CD4-positive, alpha-beta T cell treated with Interleukin-2 at 100 ng/mL for 4 hours (primary cell): ENCODE results near the gene THSD4.

Experiments
- DNase-seq: peaks from one replicate; pipeline ENCODE4 v3.0.0-alpha.2; 2020; ENCODE audit warnings: low spot score

The THSD4 gene

DNA sequence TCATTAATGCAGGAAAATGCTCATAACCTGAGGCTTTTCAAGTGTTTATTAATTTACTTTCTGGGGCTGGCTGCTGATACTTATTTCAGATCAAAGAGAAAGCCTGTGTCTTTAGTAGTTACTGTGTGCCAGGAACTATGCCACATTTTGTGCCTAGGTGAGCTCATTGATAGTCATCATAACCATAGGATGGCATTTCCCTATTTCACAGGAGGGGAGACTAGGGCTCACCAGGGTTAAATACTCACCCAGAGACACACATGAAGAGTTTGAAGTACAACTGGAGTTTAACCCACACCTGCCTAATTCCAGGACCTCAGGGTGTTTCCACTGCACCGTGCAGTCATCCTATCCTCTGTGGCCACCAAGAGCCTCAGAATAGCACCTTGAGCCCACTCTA lies 430.7 kb downstream of the THSD4 start:
- DNase-seq: no peak

DNA sequence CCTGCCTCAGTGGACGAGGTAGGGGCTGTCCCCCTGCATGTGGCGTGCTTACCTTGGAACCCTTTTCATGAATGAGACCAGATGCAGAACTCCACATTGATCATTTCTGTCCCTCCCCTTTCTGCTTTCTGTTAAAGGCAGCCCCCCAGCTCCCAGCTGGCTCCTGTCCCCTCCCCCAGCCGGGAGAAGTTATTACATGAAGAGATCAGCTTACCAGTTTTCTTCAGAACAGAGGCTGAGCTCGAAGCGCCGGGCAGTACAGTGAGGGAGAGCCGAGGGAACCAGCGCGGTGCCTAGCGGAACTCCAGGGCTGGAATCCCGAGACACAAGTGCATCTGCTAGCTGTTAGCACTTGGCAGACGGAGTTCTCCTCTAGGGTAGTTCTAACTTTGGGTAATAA lies 431.7 kb downstream of the THSD4 start:
- no peak for DNase-seq

DNA sequence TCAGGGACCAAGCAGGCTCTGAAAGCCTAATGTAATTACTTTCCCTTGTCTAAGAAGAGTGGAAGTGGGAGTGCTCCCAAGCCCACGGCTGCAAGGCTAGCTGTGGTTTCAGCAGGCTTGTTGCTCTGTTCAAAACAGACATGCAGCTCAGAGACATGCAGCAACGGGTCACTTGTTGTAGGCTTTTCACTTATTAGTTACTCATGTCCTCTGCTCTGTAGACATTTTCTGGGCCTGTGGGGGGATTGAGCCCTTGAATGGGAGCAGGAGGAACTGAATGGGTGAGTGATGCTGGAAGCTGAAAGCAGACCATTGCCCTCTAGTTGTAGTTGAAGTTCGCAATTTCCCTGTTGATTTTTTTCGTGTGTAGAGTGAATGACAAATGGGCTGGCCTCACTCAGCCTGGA lies 433.1 kb downstream of the THSD4 start:
- no peak for DNase-seq

DNA sequence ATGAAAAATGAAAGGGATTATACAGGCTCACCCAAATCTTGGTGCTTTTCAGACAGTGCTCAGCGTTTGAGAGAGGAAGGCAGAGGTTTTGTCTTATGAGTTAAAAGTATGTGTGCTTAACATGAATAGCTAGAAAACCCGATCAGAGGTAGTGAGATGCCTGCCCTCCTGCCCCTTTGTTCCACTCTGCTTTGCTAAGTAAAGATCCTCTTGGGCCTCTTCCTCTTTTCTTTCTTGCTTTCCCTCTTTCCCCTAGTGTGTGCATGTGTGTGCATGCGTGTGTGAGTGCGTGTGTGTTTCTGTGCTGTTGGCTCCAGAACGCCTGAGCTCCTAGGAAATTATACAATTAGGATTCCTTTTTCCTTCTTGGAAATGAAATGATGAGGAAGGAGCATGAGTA lies 433.8 kb downstream of the THSD4 start:
- no peak for DNase-seq

DNA sequence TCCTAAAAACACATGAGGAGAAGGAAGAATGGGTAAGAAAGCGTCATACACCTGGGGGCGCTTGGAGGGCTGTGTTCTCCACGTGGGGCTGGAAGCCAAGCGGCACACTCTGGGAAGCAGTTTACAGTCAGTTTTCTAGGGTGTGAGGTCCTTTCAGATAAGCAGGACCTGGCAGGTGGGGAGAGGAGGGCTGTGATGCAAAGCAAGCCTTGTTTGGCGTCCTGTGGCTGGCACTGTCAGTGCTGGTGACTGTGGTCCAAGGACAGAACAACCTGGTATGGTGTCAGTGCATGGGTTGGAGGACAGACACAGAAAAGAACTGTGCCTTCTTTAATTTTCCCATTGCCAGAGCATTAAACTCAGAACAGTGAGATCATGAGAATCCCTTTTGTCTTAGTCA lies 434.4 kb downstream of the THSD4 start:
- no peak for DNase-seq

DNA sequence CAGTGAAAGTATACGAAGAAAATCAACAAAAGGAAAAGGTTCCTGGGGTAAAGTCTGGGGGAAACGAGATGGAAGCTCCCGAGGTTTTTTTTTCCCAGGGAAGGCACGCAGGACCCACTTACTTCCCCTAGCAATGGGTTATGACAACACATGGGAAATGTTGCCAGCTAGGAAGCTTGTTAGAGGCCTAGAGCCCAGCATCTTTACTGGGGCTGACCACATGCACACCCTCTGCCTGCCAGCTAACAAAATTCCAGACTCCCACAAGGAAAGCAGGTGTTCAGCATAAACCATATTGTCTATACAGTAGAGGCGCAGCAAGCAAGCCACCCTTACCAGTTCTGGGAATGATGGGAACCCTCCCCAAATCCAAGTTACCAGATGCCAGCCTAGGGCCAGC lies 436.3 kb downstream of the THSD4 start:
- DNase-seq: no peak

DNA sequence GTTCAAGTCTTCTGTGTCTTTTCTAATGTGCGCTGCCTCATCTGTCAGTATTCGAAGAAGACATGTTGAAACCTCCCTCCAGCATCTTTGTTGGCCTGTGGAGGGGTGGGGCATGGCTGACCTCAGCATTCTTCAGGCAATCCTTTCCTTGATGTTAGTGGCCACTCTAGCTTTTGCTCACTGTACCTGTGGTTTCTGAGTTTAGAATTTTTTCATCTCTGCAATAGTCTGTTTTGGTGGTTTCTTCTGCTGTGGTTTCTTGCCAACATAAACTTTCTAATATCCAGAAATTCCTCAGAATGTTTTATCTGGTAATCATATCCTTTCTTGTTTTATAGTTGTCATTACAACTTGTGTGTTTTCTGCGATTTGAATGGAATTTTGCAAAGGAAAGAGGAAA lies 443.8 kb downstream of the THSD4 start:
- DNase-seq: no peak

DNA sequence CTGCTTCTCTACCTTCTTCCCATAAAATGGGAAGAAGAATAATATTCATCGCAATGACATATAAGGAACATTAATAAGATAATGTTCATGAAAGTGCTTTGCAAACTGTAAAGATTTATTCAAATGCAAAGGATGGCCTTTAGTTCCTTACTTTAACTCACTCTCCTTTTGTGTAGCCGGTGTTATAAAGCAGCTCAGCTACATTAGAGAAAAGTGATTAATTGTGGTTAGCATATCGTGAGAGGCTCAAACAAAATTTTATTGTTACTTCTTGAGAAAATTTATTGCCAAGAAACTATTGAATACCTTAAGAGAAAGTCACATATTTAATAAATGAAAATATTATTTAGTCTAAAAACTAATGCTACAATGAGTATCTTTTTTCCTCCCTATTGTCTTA lies 444.3 kb downstream of the THSD4 start:
- DNase-seq: no peak

DNA sequence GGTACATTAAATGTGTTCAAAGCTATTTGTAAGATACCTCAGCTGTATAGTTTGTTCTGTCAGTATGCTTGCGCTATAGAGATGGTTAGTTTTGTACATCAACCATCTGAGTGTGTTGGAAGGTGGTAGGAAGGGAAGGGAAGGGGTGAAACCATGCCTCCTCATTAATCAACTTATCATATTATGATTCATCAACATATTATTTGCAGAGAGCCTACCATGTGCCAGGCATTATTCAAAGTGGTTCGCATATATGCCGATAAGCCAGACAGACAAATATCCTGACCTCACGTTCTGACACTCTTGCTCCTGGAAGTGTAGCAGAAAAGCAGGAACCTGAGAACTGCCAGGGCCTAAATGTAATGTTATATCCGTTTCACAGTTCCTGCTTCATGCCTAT lies 447.0 kb downstream of the THSD4 start:
- no peak for DNase-seq

DNA sequence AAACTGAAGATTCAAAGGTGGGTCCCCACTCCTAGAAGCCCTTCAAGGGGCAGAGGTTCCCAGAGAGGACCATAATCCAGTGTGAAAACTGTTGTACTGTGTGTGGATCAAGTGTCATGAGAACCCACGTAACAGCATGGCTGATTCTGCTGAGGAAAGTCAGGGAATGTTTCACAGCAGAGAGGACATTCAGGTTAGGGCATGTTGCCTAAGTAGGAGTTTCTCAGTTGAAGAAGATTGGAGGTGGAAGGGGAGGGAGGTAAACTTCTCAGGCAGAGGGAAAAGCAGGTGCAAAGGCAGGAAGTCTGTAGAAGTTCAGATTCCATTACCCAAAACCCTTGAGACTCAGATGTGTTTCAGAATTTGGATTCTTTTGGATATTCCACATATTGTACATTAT lies 448.9 kb downstream of the THSD4 start:
- no peak for DNase-seq

DNA sequence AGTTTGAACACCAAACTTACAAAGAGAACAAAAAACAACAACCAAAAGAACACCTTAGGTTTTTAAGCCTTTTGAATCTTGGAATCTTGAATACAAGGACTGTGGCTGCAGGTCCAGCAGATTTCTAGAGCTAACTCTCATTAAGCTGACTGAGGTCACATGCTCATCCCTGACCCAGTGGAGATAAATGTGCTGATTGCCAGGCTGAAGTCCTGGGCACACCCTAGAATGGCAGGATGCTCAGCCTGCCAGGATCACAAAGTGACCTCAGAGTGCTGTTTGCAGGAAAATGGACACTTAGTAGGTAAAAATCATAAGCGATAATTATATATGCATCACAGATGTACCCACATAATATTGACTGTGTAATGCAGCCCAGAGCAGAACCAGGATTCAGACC lies 449.7 kb downstream of the THSD4 start:
- DNase-seq: no peak

DNA sequence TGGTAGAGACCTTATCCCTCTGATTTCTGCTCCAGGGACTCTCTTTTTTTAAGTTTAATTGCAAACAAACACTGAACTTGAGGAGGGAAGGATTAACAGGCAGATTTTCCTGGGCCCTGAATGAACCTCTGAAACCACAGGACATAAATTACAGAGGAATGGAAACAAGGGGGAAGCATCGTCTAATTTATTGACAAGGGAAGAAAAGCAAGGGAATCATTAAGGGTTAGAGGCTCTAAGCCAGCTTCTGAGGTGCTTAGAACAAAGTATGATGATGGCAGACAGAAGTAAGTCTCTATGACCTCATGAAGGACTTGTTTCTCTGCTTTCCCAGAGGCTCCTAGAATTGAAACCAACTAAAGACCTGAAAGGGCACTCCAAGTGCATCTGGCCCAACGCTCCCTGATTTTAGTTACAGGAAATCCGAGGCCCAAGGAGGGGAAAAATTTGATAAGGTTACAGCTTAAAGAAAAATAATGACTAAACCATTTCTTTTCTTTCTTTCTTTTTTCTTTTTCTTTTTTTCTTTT lies 450.4 kb downstream of the THSD4 start:
- no peak for DNase-seq

DNA sequence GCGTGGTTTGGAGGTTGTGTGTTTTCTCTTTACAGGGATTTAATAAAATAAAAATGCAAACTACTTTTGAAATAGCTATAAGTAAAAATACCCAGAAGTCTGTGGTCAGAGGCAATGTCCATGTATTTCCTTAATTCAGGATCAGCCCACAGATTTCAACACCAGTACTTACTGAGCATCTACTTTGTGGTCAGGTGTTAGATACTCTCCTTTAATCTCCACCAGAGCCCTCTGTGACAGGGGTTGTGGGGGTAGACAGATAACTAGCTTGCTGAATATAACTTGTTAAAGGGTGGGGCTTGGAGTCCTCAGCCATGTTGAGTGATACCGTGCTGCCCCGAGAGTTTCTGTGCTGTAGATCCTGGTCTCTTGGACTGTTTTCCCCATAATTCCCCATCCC lies 451.0 kb downstream of the THSD4 start:
- DNase-seq: no peak

DNA sequence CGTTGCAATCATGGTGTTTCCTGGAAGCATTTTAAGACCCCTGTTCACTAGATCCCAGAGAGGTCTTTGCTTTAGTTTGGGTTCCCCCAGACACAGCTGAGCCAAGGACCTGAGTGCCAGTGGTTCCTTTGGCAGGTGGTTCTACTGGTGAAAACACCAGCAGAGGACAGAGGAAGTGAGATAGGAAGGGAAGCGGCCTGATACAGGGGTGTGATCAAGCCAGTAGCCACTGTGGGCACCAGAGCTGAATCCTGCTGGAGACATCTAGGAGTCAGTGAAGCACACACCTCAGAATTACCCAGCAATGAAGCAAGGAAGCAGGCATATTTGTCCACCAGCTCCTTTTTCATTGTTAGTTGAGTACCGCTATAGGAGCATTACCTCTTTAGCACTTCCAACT lies 451.9 kb downstream of the THSD4 start:
- DNase-seq: no peak

DNA sequence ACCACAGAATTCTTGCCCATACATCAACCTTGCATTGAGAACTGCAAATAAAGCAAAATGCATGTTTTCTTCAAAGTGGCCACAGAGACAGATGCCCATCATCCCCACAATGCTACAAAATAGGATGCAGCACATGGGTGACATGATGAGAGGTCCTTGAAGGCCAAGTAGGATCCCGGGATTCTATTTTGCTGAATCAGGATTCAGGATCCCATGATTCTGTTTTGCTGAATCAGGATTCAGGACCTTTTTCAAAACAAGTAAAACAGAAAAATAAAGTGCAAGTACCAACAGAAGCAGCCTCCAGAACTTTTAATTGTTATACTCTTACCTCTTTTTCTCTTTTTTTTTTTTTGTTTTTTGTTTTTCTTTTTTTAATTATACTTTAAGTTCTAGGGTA lies 453.0 kb downstream of the THSD4 start:
- no peak for DNase-seq

DNA sequence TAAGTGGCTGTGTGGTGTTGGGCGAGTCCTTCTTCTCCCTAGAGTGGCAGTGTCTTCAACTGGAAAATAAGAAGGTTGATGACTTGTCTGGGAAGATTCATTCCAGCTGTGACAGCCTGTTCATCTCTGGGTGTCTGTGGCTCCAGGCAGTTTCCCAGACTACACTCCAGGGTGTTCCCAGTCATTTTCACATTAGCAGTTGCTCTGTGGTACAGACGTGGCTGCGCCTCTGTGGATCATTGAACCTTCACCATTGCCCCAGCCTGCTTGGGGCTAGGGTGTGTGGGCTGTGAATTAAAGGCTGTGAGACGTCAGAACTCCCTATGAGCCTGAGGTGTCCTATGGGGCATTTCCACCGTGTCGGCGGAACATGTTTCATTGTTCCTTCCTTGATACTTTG lies 455.5 kb downstream of the THSD4 start:
- no peak for DNase-seq

DNA sequence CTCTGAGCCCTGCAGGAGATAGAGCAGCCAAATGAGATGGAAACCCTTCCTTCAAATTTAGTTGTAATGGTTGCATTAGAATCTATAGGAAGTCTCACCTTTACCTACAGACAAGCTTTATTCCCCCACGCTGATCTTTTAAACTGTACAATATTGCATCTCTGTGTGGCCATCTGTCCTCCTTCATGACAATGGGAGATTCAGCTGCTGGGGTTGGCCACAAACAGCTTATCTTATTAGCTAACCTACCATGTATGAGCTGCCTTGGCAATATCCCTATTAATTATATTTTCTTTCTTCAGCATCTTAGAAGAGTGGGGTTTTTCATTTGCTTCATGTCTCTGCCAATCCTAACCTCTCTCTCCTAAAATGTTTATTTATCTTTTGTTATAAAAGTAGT lies 456.4 kb downstream of the THSD4 start:
- no peak for DNase-seq

DNA sequence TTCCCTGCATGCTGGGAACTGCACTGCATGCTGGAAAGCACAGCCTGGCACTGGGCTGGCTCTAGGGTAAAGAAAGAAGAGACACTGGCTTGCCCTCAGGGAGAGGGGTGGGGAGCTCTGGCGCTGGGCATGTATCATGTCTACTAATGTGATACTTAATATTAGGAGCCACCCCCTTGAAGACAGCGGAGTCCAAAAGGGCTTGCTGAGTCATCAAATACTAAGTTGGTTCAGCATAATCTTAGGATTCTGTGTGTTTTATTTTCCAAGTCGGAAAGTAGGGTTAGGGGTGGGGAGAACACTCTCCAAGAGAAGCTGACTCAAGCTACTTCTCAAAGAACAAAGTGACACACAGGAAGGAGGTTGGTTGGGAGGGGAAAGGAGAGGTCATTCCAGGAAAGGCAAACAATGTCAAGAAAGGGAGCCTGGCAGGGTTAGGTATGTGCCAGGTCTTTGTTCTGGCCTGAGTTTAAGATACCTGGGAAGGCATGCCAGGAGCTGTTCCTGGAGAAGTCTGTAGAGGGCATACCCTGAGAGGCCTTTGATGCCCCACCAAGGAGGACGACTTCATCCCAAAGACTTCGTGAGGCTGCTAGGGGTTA lies 457.3 kb downstream of the THSD4 start:
- DNase-seq: no peak

DNA sequence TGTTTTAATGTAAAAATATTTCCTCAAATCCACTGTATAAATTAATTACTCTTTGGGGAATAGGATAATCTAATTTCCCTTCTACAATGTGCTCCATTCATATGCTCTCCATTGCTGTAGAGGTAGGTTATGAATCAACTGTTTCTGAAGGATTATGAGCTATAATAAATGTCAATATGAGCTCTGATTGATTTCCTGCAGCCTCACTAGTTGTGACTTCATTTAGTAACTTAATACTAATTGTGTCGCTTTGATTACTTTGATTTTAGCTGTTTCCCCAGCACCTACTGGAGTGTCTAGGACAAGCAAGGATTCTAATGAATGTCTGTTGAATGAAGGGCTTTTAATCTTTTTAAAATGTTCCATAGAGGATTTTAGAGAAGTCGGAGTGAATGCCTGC lies 458.3 kb downstream of the THSD4 start:
- no peak for DNase-seq

DNA sequence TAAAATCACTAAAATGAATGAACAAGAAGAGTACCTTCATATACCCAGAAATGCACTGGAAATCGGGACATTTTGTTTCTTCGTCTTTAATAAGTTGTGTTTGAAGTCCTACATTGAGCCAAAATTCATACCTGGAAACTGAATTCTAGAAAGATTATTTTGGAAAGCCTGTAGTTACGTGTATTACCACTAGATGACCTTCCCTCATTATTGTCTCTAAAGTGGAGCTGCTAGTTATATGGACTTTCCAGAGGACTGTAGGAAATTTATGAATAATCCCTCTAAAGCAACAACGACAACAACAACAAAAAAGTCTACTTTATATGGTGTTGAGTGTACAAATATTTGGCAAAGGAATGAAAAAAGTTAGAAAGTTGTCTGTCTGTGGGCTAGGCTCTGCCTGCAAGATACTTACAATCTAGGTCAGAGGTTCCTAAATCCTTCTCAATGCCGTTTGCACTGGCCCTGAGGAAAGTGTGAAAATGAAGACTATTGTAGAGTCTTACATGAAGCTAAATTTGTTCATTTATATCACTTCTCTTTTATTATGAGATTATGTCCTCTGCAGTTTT lies 460.3 kb downstream of the THSD4 start:
- no peak for DNase-seq

DNA sequence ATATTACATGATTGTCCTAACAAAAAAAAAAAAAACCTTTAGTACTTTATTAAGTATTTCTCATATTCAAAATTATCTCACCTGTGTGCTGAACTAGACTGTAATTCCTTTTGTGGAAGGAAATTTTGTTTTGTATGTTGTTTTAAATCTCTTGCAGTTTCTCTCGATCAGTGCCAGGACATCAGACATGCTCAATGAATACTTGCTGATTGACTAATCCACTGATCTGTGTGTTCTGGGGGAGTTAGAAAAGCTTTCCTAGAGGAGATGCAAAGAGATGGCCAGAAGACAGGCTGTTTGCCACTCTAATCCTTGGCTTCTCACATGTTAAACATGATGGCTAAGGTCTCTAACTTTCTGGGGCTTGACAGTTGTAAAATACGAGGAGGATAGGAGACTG lies 461.8 kb downstream of the THSD4 start:
- no peak for DNase-seq

DNA sequence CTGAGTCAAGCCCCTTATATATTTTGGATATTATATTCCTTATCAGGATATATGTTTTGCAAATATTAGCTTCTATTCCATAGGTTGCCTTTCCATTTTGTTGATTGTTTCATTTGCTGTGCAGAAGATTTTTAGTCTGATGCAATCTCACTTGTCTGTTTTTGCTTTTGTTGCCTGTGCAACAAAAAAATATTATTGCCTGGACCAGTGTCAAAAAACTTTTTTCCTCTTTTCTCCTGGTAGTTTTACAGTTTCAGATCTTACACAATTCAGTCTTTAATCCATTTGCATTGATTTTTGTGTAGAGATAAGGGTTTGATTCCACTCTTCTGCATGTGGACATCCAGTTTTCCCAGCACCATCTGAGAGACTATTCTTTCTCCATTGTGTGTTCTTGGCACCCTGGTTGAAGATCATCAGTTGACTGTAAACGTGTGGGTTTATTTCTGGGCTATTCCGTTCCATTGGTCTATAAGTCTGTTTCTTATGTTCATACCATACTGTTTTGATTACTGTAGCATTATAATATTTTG lies 466.2 kb downstream of the THSD4 start:
- DNase-seq: no peak

DNA sequence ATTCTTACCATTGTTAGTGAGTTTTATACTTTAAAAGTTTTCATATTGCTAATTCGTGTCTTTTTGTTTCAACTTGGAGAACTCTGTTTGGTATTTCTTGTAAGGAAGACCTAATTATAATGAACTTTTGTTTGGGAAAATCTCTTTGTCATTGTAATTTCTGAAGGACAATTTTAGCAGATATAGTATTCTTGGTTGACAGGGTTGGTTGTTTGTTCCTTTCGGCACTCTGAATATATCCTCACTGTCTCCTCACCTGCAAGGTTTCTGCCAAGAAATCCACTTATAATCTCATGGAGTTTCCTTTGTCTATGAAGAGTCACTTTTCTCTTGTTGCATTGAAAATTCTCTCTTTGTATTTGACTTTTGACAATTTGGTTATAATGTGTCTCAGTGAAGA lies 469.9 kb downstream of the THSD4 start:
- no peak for DNase-seq

DNA sequence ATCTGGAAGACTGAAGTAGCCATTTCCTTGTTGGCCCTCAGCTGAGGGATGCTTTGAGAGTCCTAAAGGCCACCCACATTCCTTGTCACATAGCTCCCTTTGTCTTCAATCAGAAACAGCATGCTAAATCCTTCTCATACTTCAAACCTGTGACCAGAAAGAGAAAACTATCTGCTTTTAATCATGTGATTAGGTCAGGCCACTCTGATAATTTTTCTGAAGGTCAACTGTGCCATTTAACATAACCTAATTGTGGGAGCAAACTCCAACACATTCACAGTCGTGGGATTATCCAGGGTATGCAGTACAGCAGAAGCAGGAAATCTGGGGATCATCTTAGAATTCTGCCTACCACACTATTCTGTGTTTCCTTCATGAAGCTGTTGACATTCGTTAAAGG lies 471.2 kb downstream of the THSD4 start:
- DNase-seq: no peak
